Activated naive CD4-positive, alpha-beta T cell treated with anti-CD3 and anti-CD28 coated beads for 36 hours (primary cell): ENCODE measurements around the gene CTSK. TPM values are rescaled to one million over a fixed set of nuclear protein-coding genes. Genes with fewer than 3 reads are reported as not detected.
"Not testable (repeated sequence)": the region's sequence is repeated elsewhere in the genome, so short reads cannot be mapped to it uniquely, and the experiment has no call there.

Source experiments
- CTCF ChIA-PET: fragments of 350-600 bp; sonication (Branson Sonifier 250); formaldehyde crosslinking; loops from one replicate; lab custom pipeline; 2021; ENCODE audit warnings: antibody characterized with exemption; lab: Charles Lee
- DNase-seq: peaks from one replicate; pipeline ENCODE4 v3.0.0-alpha.2; 2020
- H3K27ac Mint-ChIP-seq: one replicate; pipeline ENCODE4 v1.8.0; 2021; ENCODE audit warnings: mild to moderate bottlenecking, mixed read lengths
- H3K27me3 Mint-ChIP-seq: one replicate; pipeline ENCODE4 v1.8.0; 2021; ENCODE audit warnings: low read depth, mixed read lengths
- H3K36me3 Mint-ChIP-seq: one replicate; pipeline ENCODE4 v1.8.0; 2021; ENCODE audit warnings: low read depth, mixed read lengths
- H3K4me1 Mint-ChIP-seq: one replicate; pipeline ENCODE4 v1.8.0; 2021; ENCODE audit warnings: low read depth, mixed read lengths
- H3K4me3 Mint-ChIP-seq: one replicate; pipeline ENCODE4 v1.8.0; 2021; ENCODE audit warnings: mild to moderate bottlenecking, moderate library complexity, mixed read lengths
- H3K9me3 Mint-ChIP-seq: one replicate; pipeline ENCODE4 v1.8.0; 2021; ENCODE audit warnings: mixed read lengths
- intact Hi-C: fragments of 100-400 bp; cut with micrococcal nuclease; formaldehyde crosslinking; loops from one replicate; pipeline ENCODE4 v1.15.1; 2023
- total RNA-seq, 2 experiments: library from RNA; stranded (reverse); gene quantifications; one replicate each; pipeline ENCODE4 v1.2.3, GENCODE V29; 2021

CTSK gene
- total RNA-seq, 2 experiments from 2014 or later, result 0.84 to 0.95 TPM

GRCh38 chr1:150799089-150799488 lies 9.0 kb downstream of the CTSK start:
- CTCF ChIA-PET, result no interaction called here

GRCh38 chr1:150798525-150798924 lies 9.5 kb downstream of the CTSK start:
- Mint-ChIP-seq H3K4me3 (no peak overlapping the region), H3K4me1 (no peaks in the 10 kb centered on the region), H3K9me3 (no peaks in the 10 kb centered on the region), H3K36me3 (no peaks in the 10 kb centered on the region), H3K27me3 (no peaks in the 10 kb centered on the region), H3K27ac (no peak overlapping the region)
- no peak for DNase-seq
- intact Hi-C loops, result no loop called here
- CTCF ChIA-PET, result interaction anchor here (0.5 kb wide), 1 partner anchor 149 kb away, joined by 3 read pairs; no protein-coding TSS in a partner anchor

More at GRCh38 chr1:150799089-150799488, 9.0 kb downstream of the CTSK start:
- DNase-seq, result no peak
- no peaks in the 10 kb centered on the region for H3K27me3 Mint-ChIP-seq
- intact Hi-C loops, result no loop called here
- no peaks in the 10 kb centered on the region for H3K36me3 Mint-ChIP-seq
- H3K4me3 Mint-ChIP-seq, result no peak overlapping the region
- no peak overlapping the region for H3K27ac Mint-ChIP-seq
- no peaks in the 10 kb centered on the region for H3K9me3 Mint-ChIP-seq
- no peaks in the 10 kb centered on the region for H3K4me1 Mint-ChIP-seq

- no peaks in the 10 kb centered on the region for H3K4me1 Mint-ChIP-seq
- no peaks in the 10 kb centered on the region for H3K9me3 Mint-ChIP-seq
- CTCF ChIA-PET, result no interaction called here
- no peaks in the 10 kb centered on the region for H3K36me3 Mint-ChIP-seq
- DNase-seq, result no peak
- no peak overlapping the region for H3K4me3 Mint-ChIP-seq
- no peak overlapping the region for H3K27ac Mint-ChIP-seq
- intact Hi-C loops, result no loop called here
- H3K27me3 Mint-ChIP-seq, result no peaks in the 10 kb centered on the region
These were observed 11.7 kb downstream of the CTSK start for GRCh38 chr1:150796374-150796773.

- H3K27ac Mint-ChIP-seq, CTCF ChIA-PET, DNase-seq, intact Hi-C loops, H3K27me3 Mint-ChIP-seq, H3K36me3 Mint-ChIP-seq, H3K9me3 Mint-ChIP-seq, H3K4me3 Mint-ChIP-seq, H3K4me1 Mint-ChIP-seq: not testable (repeated sequence)
These were observed 14.3 kb downstream of the CTSK start for GRCh38 chr1:150793778-150794177.

GRCh38 chr1:150793221-150793620 lies 14.8 kb downstream of the CTSK start:
- DNase-seq, result no peak
- Mint-ChIP-seq H3K9me3 (no peaks in the 10 kb centered on the region), H3K4me1 (no peaks in the 10 kb centered on the region), H3K4me3 (no peak overlapping the region), H3K36me3 (no peaks in the 10 kb centered on the region), H3K27ac (no peak overlapping the region), H3K27me3 (no peaks in the 10 kb centered on the region)
- CTCF ChIA-PET, result no interaction called here
- intact Hi-C loops, result no loop called here

GRCh38 chr1:150791585-150791984 lies 16.5 kb downstream of the CTSK start:
- intact Hi-C loops, result no loop called here
- H3K4me3 Mint-ChIP-seq, result no peak overlapping the region
- H3K36me3 Mint-ChIP-seq, result no peaks in the 10 kb centered on the region
- no peaks in the 10 kb centered on the region for H3K27me3 Mint-ChIP-seq
- CTCF ChIA-PET, result no interaction called here
- no peak for DNase-seq
- no peaks in the 10 kb centered on the region for H3K4me1 Mint-ChIP-seq
- no peak overlapping the region for H3K27ac Mint-ChIP-seq
- H3K9me3 Mint-ChIP-seq, result no peaks in the 10 kb centered on the region

- intact Hi-C loops, result no loop called here
- Mint-ChIP-seq H3K36me3 (no peaks in the 10 kb centered on the region), H3K27ac (no peak overlapping the region), H3K4me1 (no peaks in the 10 kb centered on the region), H3K27me3 (no peaks in the 10 kb centered on the region), H3K4me3 (no peak overlapping the region), H3K9me3 (no peaks in the 10 kb centered on the region)
- CTCF ChIA-PET, result interaction anchor here (0.6 to 1.0 kb wide), 3 partner anchors 15 to 330 kb away, joined by 3 to 5 read pairs (median 4); no protein-coding TSS in a partner anchor
- no peak for DNase-seq
These were observed 18.7 kb downstream of the CTSK start for GRCh38 chr1:150789396-150789795.

- intact Hi-C loops, result no loop called here
- CTCF ChIA-PET, result interaction anchor here (0.6 to 1.0 kb wide), 2 partner anchors 14 to 230 kb away, joined by 4 to 5 read pairs; no protein-coding TSS in a partner anchor
These were observed 19.1 kb downstream of the CTSK start for GRCh38 chr1:150788946-150789345.

GRCh38 chr1:150787455-150787854 lies 20.6 kb downstream of the CTSK start:
- DNase-seq, result no peak
- H3K4me3 Mint-ChIP-seq, result no peak overlapping the region
- intact Hi-C loops, result no loop called here
- no peaks in the 10 kb centered on the region for H3K9me3 Mint-ChIP-seq
- H3K36me3 Mint-ChIP-seq, result no peaks in the 10 kb centered on the region
- no peaks in the 10 kb centered on the region for H3K27me3 Mint-ChIP-seq
- H3K27ac Mint-ChIP-seq, result no peak overlapping the region
- CTCF ChIA-PET, result interaction anchor here (0.7 kb wide), 2 partner anchors 48 to 144 kb away, joined by 3 to 4 read pairs; no protein-coding TSS in a partner anchor
- H3K4me1 Mint-ChIP-seq, result no peaks in the 10 kb centered on the region

More at GRCh38 chr1:150788946-150789345, 19.1 kb downstream of the CTSK start:
- Mint-ChIP-seq H3K27ac (no peak overlapping the region), H3K9me3 (no peaks in the 10 kb centered on the region), H3K4me1 (no peaks in the 10 kb centered on the region), H3K4me3 (no peak overlapping the region), H3K27me3 (no peaks in the 10 kb centered on the region), H3K36me3 (no peaks in the 10 kb centered on the region)
- DNase-seq, result no peak

GRCh38 chr1:150780510-150780909 lies 27.6 kb downstream of the CTSK start:
- CTCF ChIA-PET, result no interaction called here
- intact Hi-C loops, result no loop called here
- Mint-ChIP-seq H3K27ac (no peak overlapping the region), H3K36me3 (no peaks in the 10 kb centered on the region), H3K4me3 (no peak overlapping the region), H3K27me3 (no peaks in the 10 kb centered on the region), H3K9me3 (no peaks in the 10 kb centered on the region), H3K4me1 (peaks cover 4% of the 10 kb centered on the region)
- DNase-seq, result no peak

GRCh38 chr1:150778409-150778808 lies 29.7 kb downstream of the CTSK start:
- DNase-seq, result no peak
- no peaks in the 10 kb centered on the region for H3K27me3 Mint-ChIP-seq
- H3K27ac Mint-ChIP-seq, result no peak overlapping the region
- intact Hi-C loops, result no loop called here
- CTCF ChIA-PET, result interaction anchor here (1.1 kb wide), 1 partner anchor 200 kb away, joined by 3 read pairs; no protein-coding TSS in a partner anchor
- peaks cover 4% of the 10 kb centered on the region for H3K4me1 Mint-ChIP-seq
- no peaks in the 10 kb centered on the region for H3K36me3 Mint-ChIP-seq
- H3K4me3 Mint-ChIP-seq, result no peak overlapping the region
- no peaks in the 10 kb centered on the region for H3K9me3 Mint-ChIP-seq

- intact Hi-C loops, result no loop called here
- Mint-ChIP-seq H3K4me3 (no peak overlapping the region), H3K4me1 (peaks cover 4% of the 10 kb centered on the region), H3K27ac (no peak overlapping the region), H3K27me3 (no peaks in the 10 kb centered on the region), H3K36me3 (no peaks in the 10 kb centered on the region), H3K9me3 (no peaks in the 10 kb centered on the region)
- no peak for DNase-seq
- CTCF ChIA-PET, result interaction anchor here (1.1 kb wide), 1 partner anchor 201 kb away, joined by 3 read pairs; no protein-coding TSS in a partner anchor
These were observed 30.5 kb downstream of the CTSK start for GRCh38 chr1:150777544-150777943.

- DNase-seq, H3K9me3 Mint-ChIP-seq, H3K27ac Mint-ChIP-seq, H3K4me1 Mint-ChIP-seq, CTCF ChIA-PET, H3K4me3 Mint-ChIP-seq, H3K36me3 Mint-ChIP-seq, H3K27me3 Mint-ChIP-seq, intact Hi-C loops: not testable (repeated sequence)
These were observed 32.0 kb downstream of the CTSK start for GRCh38 chr1:150775931-150776505.
